ENCODE results near the gene ATXN1. TPM values are rescaled to one million over a fixed set of nuclear protein-coding genes. Genes with fewer than 3 reads are reported as not detected.
A peak's percentile ranks its signal among the peaks of the same experiment; 100 is the strongest.

ATXN1 gene
- total and polyA plus RNA-seq, 2 of the 13 experiments (the other 11 are each of a cell fraction or from before 2014, with no cell fraction given), result 20.7 to 39.5 TPM

- TF ChIP-seq ZNF280D (CRISPR knock-in tag; IDR thresholded peaks at IDR 0.05), result no peak
- no peak for TF ChIP-seq ZNF350 (CRISPR knock-in tag; IDR thresholded peaks at IDR 0.05; ENCODE audit: borderline replicate concordance, low read depth)
- TF ChIP-seq ZBTB10 (CRISPR knock-in tag; IDR thresholded peaks at IDR 0.05; ENCODE audit: borderline replicate concordance), result no peak
- TF ChIP-seq BRCA1 (CRISPR knock-in tag; IDR thresholded peaks at IDR 0.05), result no peak
- TF ChIP-seq AKNA (CRISPR knock-in tag; IDR thresholded peaks at IDR 0.05; ENCODE audit: borderline replicate concordance), result no peak
- TF ChIP-seq NFRKB (IDR thresholded peaks at IDR 0.05), result no peak
- TF ChIP-seq FOXO1 (CRISPR knock-in tag; IDR thresholded peaks at IDR 0.05), result peak; percentile 71
- TF ChIP-seq HCFC1 (IDR thresholded peaks at IDR 0.05; ENCODE audit: low read depth, low read length), result no peak
- TF ChIP-seq GLI4 (CRISPR knock-in tag; IDR thresholded peaks at IDR 0.05; ENCODE audit: borderline replicate concordance), result 0 out of 2 replicates have a peak, but pooled peaks have one; percentile 56
- no peak for TF ChIP-seq TGIF2 (CRISPR knock-in tag; IDR thresholded peaks at IDR 0.05)
- no peak for TF ChIP-seq ZNF136 (CRISPR knock-in tag; IDR thresholded peaks at IDR 0.05; ENCODE audit: low read depth)
- no peak for TF ChIP-seq ZNF570 (CRISPR knock-in tag; IDR thresholded peaks at IDR 0.05; ENCODE audit: borderline replicate concordance)
- no peak for TF ChIP-seq ZNF484 (CRISPR knock-in tag; IDR thresholded peaks at IDR 0.05; ENCODE audit: borderline replicate concordance, low read depth)
- no peak for TF ChIP-seq ZSCAN31 (CRISPR knock-in tag; IDR thresholded peaks at IDR 0.05; ENCODE audit: low read depth)
- 0 out of 2 replicates have a peak, but pooled peaks have one; percentile 29 for TF ChIP-seq RXRB (CRISPR knock-in tag; IDR thresholded peaks at IDR 0.05; ENCODE audit: borderline replicate concordance)
- no peak for TF ChIP-seq AGO1 (IDR thresholded peaks at IDR 0.05; ENCODE audit: low read depth, low read length, poor library complexity, severe bottlenecking)
- no peak for TF ChIP-seq ZNF451 (CRISPR knock-in tag; IDR thresholded peaks at IDR 0.05)
- TF ChIP-seq ELF4 (CRISPR knock-in tag; IDR thresholded peaks at IDR 0.05; ENCODE audit: borderline replicate concordance), result no peak
- no peak for TF ChIP-seq KLF15 (CRISPR knock-in tag; IDR thresholded peaks at IDR 0.05; ENCODE audit: borderline replicate concordance)
These were observed 269.5 kb downstream of the ATXN1 start (continued) for GRCh38 chr6:16491666-16492313.
